ENCODE results near the gene CDHR4. TPM values are rescaled to one million over a fixed set of nuclear protein-coding genes. Genes with fewer than 3 reads are reported as not detected.

Gene CDHR4
- not detected for total RNA-seq

GRCh38 chr3:49799761-49800160 is at the start of gene CDHR4:
CDHR4 (minus strand) TSS chr3:49799873; CDS start chr3:49799812, 61 bp downstream.
- H3K4me1 ChIP-seq (replicated peaks) = peaks cover 5% of the 10 kb centered on the region
- H3K36me3 ChIP-seq = no peaks in the 10 kb centered on the region
- H3K9me3 ChIP-seq = no peaks in the 10 kb centered on the region
- H3K27ac ChIP-seq = no peak within 1 kb of the TSS
- intact Hi-C loops (cut with DNase I) = no loop called here
- TF ChIP-seq CTCF (IDR thresholded peaks at IDR 0.05) = no peak
- TF ChIP-seq POLR2AphosphoS5 (IDR thresholded peaks at IDR 0.05) = no peak
- TF ChIP-seq POLR2A (IDR thresholded peaks at IDR 0.05) = no peak
- DNase-seq (ENCODE audit: low spot score) = no peak
- no peak within 1 kb of the TSS for H3K4me3 ChIP-seq
- 63% methylated on average over 4 of the region's 4 CpGs for WGBS
- no peaks in the 10 kb centered on the region for H3K27me3 ChIP-seq (replicated peaks; ENCODE audit: insufficient read depth)

GRCh38 chr3:49845694-49846093 is 46.0 kb upstream of the CDHR4 start:
- H3K9me3 ChIP-seq = no peaks in the 10 kb centered on the region
- TF ChIP-seq POLR2A (IDR thresholded peaks at IDR 0.05) (no peak), CTCF (IDR thresholded peaks at IDR 0.05) (no peak), POLR2AphosphoS5 (IDR thresholded peaks at IDR 0.05) (no peak)
- H3K27me3 ChIP-seq (replicated peaks; ENCODE audit: insufficient read depth) = no peaks in the 10 kb centered on the region
- WGBS = 87% methylated on average over 3 of the region's 3 CpGs
- H3K36me3 ChIP-seq = no peaks in the 10 kb centered on the region
- no peak overlapping the region for H3K4me3 ChIP-seq
- H3K27ac ChIP-seq = no peak overlapping the region
- no peaks in the 10 kb centered on the region for H3K4me1 ChIP-seq (replicated peaks)
- intact Hi-C loops (cut with DNase I) = no loop called here
- no peak for DNase-seq (ENCODE audit: low spot score)

GRCh38 chr3:49844464-49845183 is 45.0 kb upstream of the CDHR4 start:
- 82% methylated on average over 5 of the region's 5 CpGs for WGBS
- H3K9me3 ChIP-seq = no peaks in the 10 kb centered on the region
- intact Hi-C loops (cut with DNase I) = loop anchor here (5.0 kb wide), 1 partner anchor 142 kb away; no protein-coding TSS in a partner anchor
- H3K4me1 ChIP-seq (replicated peaks) = no peaks in the 10 kb centered on the region
- TF ChIP-seq POLR2AphosphoS5 (IDR thresholded peaks at IDR 0.05) (no peak), CTCF (IDR thresholded peaks at IDR 0.05) (no peak), POLR2A (IDR thresholded peaks at IDR 0.05) (no peak)
- H3K36me3 ChIP-seq = no peaks in the 10 kb centered on the region
- no peak overlapping the region for H3K27ac ChIP-seq
- H3K27me3 ChIP-seq (replicated peaks; ENCODE audit: insufficient read depth) = no peaks in the 10 kb centered on the region
- DNase-seq (ENCODE audit: low spot score) = no peak
- no peak overlapping the region for H3K4me3 ChIP-seq

- intact Hi-C loops (cut with DNase I) = loop anchor here (5.0 kb wide), 1 partner anchor 141 kb away; no protein-coding TSS in a partner anchor
Measured at GRCh38 chr3:49842843-49843517, 43.3 kb upstream of the CDHR4 start.

More at GRCh38 chr3:49842843-49843517, 43.3 kb upstream of the CDHR4 start:
- Histone ChIP-seq H3K27me3 (replicated peaks; ENCODE audit: insufficient read depth) (no peaks in the 10 kb centered on the region), H3K9me3 (no peaks in the 10 kb centered on the region), H3K36me3 (no peaks in the 10 kb centered on the region), H3K27ac (no peak overlapping the region), H3K4me3 (no peak overlapping the region), H3K4me1 (replicated peaks) (no peaks in the 10 kb centered on the region)
- WGBS = 90% methylated on average over 3 of the region's 3 CpGs
- DNase-seq (ENCODE audit: low spot score) = no peak
- no peak for TF ChIP-seq CTCF (IDR thresholded peaks at IDR 0.05)
- TF ChIP-seq POLR2A (IDR thresholded peaks at IDR 0.05) = no peak
- TF ChIP-seq POLR2AphosphoS5 (IDR thresholded peaks at IDR 0.05) = no peak
